ENCODE measurements around the gene CYB5R3.
"Not testable (repeated sequence)": the region's sequence is repeated elsewhere in the genome, so short reads cannot be mapped to it uniquely, and the experiment has no call there.

The CYB5R3 gene

GRCh38 chr22:42677936-42678335, 28.7 kb upstream of the CYB5R3 start:
- not testable (repeated sequence) for DNase-seq

GRCh38 chr22:42676059-42676607, 26.9 kb upstream of the CYB5R3 start:
- no peak for DNase-seq

- DNase-seq: no peak
Observed at GRCh38 chr22:42673898-42674401, 24.8 kb upstream of the CYB5R3 start.

GRCh38 chr22:42673071-42673470, 23.9 kb upstream of the CYB5R3 start:
- DNase-seq: not testable (repeated sequence)

GRCh38 chr22:42670921-42671709, 21.9 kb upstream of the CYB5R3 start:
- DNase-seq: no peak

- no peak for DNase-seq
Observed at GRCh38 chr22:42670046-42670445, 20.9 kb upstream of the CYB5R3 start.

- not testable (repeated sequence) for DNase-seq
Observed at GRCh38 chr22:42666393-42666792, 17.2 kb upstream of the CYB5R3 start.

- DNase-seq: no peak
Observed at GRCh38 chr22:42664976-42665831, 16.0 kb upstream of the CYB5R3 start.

GRCh38 chr22:42661985-42662831, 13.0 kb upstream of the CYB5R3 start:
- peak; percentile 75 for DNase-seq

GRCh38 chr22:42656578-42656977, 7.4 kb upstream of the CYB5R3 start:
- DNase-seq: no peak

- DNase-seq: no peak
Observed at GRCh38 chr22:42655693-42656092, 6.5 kb upstream of the CYB5R3 start.

GRCh38 chr22:42654436-42655073, 5.4 kb upstream of the CYB5R3 start:
- no peak for DNase-seq

- no peak for DNase-seq
Observed at GRCh38 chr22:42653999-42654398, 4.8 kb upstream of the CYB5R3 start.

- no peak for DNase-seq
Observed at GRCh38 chr22:42651134-42651533, 1.9 kb upstream of the CYB5R3 start.

- peak; percentile 23 for DNase-seq
Observed at GRCh38 chr22:42648368-42649245, 585 bp downstream of the CYB5R3 start.

- DNase-seq: no peak
Observed at GRCh38 chr22:42648017-42648367, 1.2 kb downstream of the CYB5R3 start.

- DNase-seq: no peak
Observed at GRCh38 chr22:42646569-42647525, 2.3 kb downstream of the CYB5R3 start.

- DNase-seq: no peak
Observed at GRCh38 chr22:42645938-42646568, 3.1 kb downstream of the CYB5R3 start.

- DNase-seq: no peak
Observed at GRCh38 chr22:42645341-42645937, 3.8 kb downstream of the CYB5R3 start.
